Measurements from ENCODE around the gene LHPP. TPM values are rescaled to one million over a fixed set of nuclear protein-coding genes. Genes with fewer than 3 reads are reported as not detected.

Gene LHPP, protein sequence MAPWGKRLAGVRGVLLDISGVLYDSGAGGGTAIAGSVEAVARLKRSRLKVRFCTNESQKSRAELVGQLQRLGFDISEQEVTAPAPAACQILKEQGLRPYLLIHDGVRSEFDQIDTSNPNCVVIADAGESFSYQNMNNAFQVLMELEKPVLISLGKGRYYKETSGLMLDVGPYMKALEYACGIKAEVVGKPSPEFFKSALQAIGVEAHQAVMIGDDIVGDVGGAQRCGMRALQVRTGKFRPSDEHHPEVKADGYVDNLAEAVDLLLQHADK
- total RNA-seq (10 to 100 TPM; 11.5 to 20.2 TPM), polyA plus RNA-seq (10 to 100 TPM; 16.9 to 22.0 TPM)
- long read RNA-seq, donor 1, transcript LHPP-202 (7 exons, 1,622 nt) = major isoform, 8 of 16 reads
- long read RNA-seq, donor 1, partial matches to known transcripts = 0 of 16 reads
- long read RNA-seq, donor 1, other reads (novel, unspliced or antisense) = 8 of 16 reads
- long read RNA-seq, donor 2, transcript LHPP-202 (7 exons, 1,622 nt) = major isoform, 7 of 12 reads
- long read RNA-seq, donor 2, partial matches to known transcripts = 0 of 12 reads
- long read RNA-seq, donor 2, other reads (novel, unspliced or antisense) = 4 of 12 reads

- Histone ChIP-seq H3K27ac (ENCODE audit: low read depth in 1 of 2, low read length in 2 of 2) (peak within 1 kb of the TSS in 1 of 2 donors; percentile 62), H3K9me3 (ENCODE audit: control insufficient read depth, low read length) (no peaks in the 10 kb centered on the region), H3K27me3 (ENCODE audit: control insufficient read depth in 1 of 2, insufficient read depth in 2 of 2, low read length in 1 of 2) (no peaks in the 10 kb centered on the region), H3K36me3 (ENCODE audit: control insufficient read depth in 1 of 2, insufficient read depth in 2 of 2, low read length in 1 of 2) (no peaks in the 10 kb centered on the region), H3K4me3 (ENCODE audit: low read length in 2 of 2) (peak within 1 kb of the TSS; percentile 81 to 85), H3K4me1 (ENCODE audit: control insufficient read depth in 1 of 2, insufficient read depth in 2 of 2, low read length in 2 of 2) (no peaks in the 10 kb centered on the region)
- ATAC-seq (ENCODE audit: low FRiP score) (peak; percentile 96), DNase-seq (peak; percentile 93 to 95)
- 1 to 2% methylated on average over 51 to 81 of the region's 81 CpGs for WGBS, 2 donors
- intact Hi-C loops (cut with DNase I) = loop anchor here in 1 of 2 donors (1.0 to 10.0 kb wide), 2 partner anchors 42 to 1307 kb away; partner anchors contain the start of gene BUB3
These were observed at the start of gene LHPP for GRCh38 chr10:124461642-124462347. Gene LHPP (plus strand): TSS chr10:124461823. CDS start chr10:124461863, 40 bp downstream.

GRCh38 chr10:124414076-124414475, 47.5 kb upstream of the LHPP start:
- intact Hi-C loops (cut with DNase I) = no loop called here
- peaks cover 0 to 2% of the 10 kb centered on the region in 2 donors for H3K27me3 ChIP-seq (ENCODE audit: control insufficient read depth in 1 of 2, insufficient read depth in 2 of 2, low read length in 1 of 2)
- ATAC-seq (ENCODE audit: low FRiP score) (no peak), DNase-seq (no peak)
- H3K4me1 ChIP-seq (ENCODE audit: control insufficient read depth in 1 of 2, insufficient read depth in 2 of 2, low read length in 2 of 2) = peaks cover 0 to 4% of the 10 kb centered on the region in 2 donors
- H3K9me3 ChIP-seq (ENCODE audit: control insufficient read depth, low read length) = no peaks in the 10 kb centered on the region
- no peak overlapping the region for H3K4me3 ChIP-seq (ENCODE audit: low read length in 2 of 2)
- H3K27ac ChIP-seq (ENCODE audit: low read depth in 1 of 2, low read length in 2 of 2) = no peak overlapping the region
- 2 to 4% methylated on average over 4 of the region's 4 CpGs for WGBS, 2 donors
- peaks cover 0 to 3% of the 10 kb centered on the region in 2 donors for H3K36me3 ChIP-seq (ENCODE audit: control insufficient read depth in 1 of 2, insufficient read depth in 2 of 2, low read length in 1 of 2)

- Histone ChIP-seq H3K9me3 (ENCODE audit: control insufficient read depth, low read length) (no peaks in the 10 kb centered on the region), H3K27me3 (ENCODE audit: control insufficient read depth in 1 of 2, insufficient read depth in 2 of 2, low read length in 1 of 2) (peaks cover 0 to 2% of the 10 kb centered on the region in 2 donors), H3K4me3 (ENCODE audit: low read length in 2 of 2) (no peak overlapping the region), H3K4me1 (ENCODE audit: control insufficient read depth in 1 of 2, insufficient read depth in 2 of 2, low read length in 2 of 2) (peaks cover 0 to 4% of the 10 kb centered on the region in 2 donors), H3K36me3 (ENCODE audit: control insufficient read depth in 1 of 2, insufficient read depth in 2 of 2, low read length in 1 of 2) (peaks cover 0 to 3% of the 10 kb centered on the region in 2 donors), H3K27ac (ENCODE audit: low read depth in 1 of 2, low read length in 2 of 2) (peak overlapping the region; percentile 3 to 80)
- WGBS, 2 donors = 4 to 10% methylated on average over 2 of the region's 2 CpGs
- intact Hi-C loops (cut with DNase I) = no loop called here
- ATAC-seq (ENCODE audit: low FRiP score) (no peak), DNase-seq (no peak)
These were observed 46.4 kb upstream of the LHPP start for GRCh38 chr10:124415210-124415609.

GRCh38 chr10:124416733-124417132, 44.9 kb upstream of the LHPP start:
- H3K36me3 ChIP-seq (ENCODE audit: control insufficient read depth in 1 of 2, insufficient read depth in 2 of 2, low read length in 1 of 2) = no peaks in the 10 kb centered on the region
- ATAC-seq (ENCODE audit: low FRiP score) (no peak), DNase-seq (no peak)
- peaks cover 0 to 2% of the 10 kb centered on the region in 2 donors for H3K27me3 ChIP-seq (ENCODE audit: control insufficient read depth in 1 of 2, insufficient read depth in 2 of 2, low read length in 1 of 2)
- peak overlapping the region in 1 of 2 donors; percentile 22 for H3K4me3 ChIP-seq (ENCODE audit: low read length in 2 of 2)
- peaks cover 0 to 2% of the 10 kb centered on the region in 2 donors for H3K4me1 ChIP-seq (ENCODE audit: control insufficient read depth in 1 of 2, insufficient read depth in 2 of 2, low read length in 2 of 2)
- WGBS, 2 donors = 8 to 9% methylated on average over 6 of the region's 6 CpGs
- no peaks in the 10 kb centered on the region for H3K9me3 ChIP-seq (ENCODE audit: control insufficient read depth, low read length)
- H3K27ac ChIP-seq (ENCODE audit: low read depth in 1 of 2, low read length in 2 of 2) = peak overlapping the region in 1 of 2 donors; percentile 30
- intact Hi-C loops (cut with DNase I) = no loop called here

DNA sequence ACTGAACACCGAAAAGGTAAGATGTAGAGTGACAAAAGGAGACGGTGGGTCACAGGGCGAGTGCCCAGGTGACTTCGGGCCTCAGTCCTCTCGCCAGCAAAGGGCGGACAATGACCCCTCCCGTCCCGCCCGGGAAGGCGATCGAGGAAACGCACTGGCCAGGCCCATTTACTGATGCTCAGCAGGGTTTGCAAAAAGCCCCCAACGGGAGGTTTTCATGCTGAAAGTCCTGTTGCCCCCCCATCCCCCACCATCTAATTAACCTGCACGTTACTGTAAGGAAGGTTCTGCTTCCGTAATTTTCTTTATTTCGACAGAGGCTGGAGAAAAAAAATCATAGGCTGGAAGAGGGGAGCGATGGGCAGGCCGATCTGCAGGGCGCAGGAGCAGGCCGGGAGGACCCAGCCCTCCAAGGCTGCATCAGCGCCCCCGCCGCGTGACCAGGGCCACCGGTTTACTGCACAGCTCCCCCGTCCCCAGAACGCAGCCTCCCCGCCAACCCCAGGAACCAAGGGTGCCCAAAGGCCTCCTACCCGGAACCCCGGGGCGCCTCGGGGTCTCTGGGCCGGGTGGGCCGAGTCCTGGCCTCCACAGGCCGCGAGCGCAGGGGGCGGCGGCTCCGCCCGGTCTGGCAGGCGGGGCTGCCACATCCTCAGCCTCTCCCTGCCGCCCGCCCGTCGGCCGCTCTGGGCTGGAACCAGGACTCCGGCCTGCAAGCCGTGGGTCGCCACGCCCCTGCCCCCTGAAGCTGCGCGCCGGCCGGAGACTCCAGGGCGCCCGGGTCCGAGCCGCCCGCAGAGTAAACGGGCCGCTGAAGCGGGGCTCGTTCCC, 43.5 kb upstream of the LHPP start:
- 1% methylated on average over 47 to 64 of the region's 64 CpGs for WGBS, 2 donors
- peaks cover 0 to 2% of the 10 kb centered on the region in 2 donors for H3K4me1 ChIP-seq (ENCODE audit: control insufficient read depth in 1 of 2, insufficient read depth in 2 of 2, low read length in 2 of 2)

GRCh38 chr10:124418726-124419501, 42.7 kb upstream of the LHPP start, which contains the start of gene OAT:
Gene OAT (minus strand): TSS chr10:124418923. CDS start chr10:124412171, 6,752 bp downstream.
- peaks cover 0 to 2% of the 10 kb centered on the region in 2 donors for H3K27me3 ChIP-seq (ENCODE audit: control insufficient read depth in 1 of 2, insufficient read depth in 2 of 2, low read length in 1 of 2)
- DNase-seq (peak; percentile 98), ATAC-seq (ENCODE audit: low FRiP score) (peak; percentile 97)
- peak within 1 kb of the TSS; percentile 85 to 88 for H3K4me3 ChIP-seq (ENCODE audit: low read length in 2 of 2)
- intact Hi-C loops (cut with DNase I) = loop anchor here in 1 of 2 donors (1.0 kb wide), 1 partner anchor 42 kb away; the partner anchor contains the start of gene LHPP
- H3K4me1 ChIP-seq (ENCODE audit: control insufficient read depth in 1 of 2, insufficient read depth in 2 of 2, low read length in 2 of 2) = peaks cover 0 to 2% of the 10 kb centered on the region in 2 donors
- H3K9me3 ChIP-seq (ENCODE audit: control insufficient read depth, low read length) = no peaks in the 10 kb centered on the region
- no peaks in the 10 kb centered on the region for H3K36me3 ChIP-seq (ENCODE audit: control insufficient read depth in 1 of 2, insufficient read depth in 2 of 2, low read length in 1 of 2)
- H3K27ac ChIP-seq (ENCODE audit: low read depth in 1 of 2, low read length in 2 of 2) = peak within 1 kb of the TSS; percentile 88 to 95
- WGBS, 2 donors = 1 to 3% methylated on average over 68 to 70 of the region's 70 CpGs

More for the DNA sequence above, 43.5 kb upstream of the LHPP start:
- intact Hi-C loops (cut with DNase I) = no loop called here
- Histone ChIP-seq H3K36me3 (ENCODE audit: control insufficient read depth in 1 of 2, insufficient read depth in 2 of 2, low read length in 1 of 2) (no peaks in the 10 kb centered on the region), H3K27me3 (ENCODE audit: control insufficient read depth in 1 of 2, insufficient read depth in 2 of 2, low read length in 1 of 2) (peaks cover 0 to 2% of the 10 kb centered on the region in 2 donors), H3K9me3 (ENCODE audit: control insufficient read depth, low read length) (no peaks in the 10 kb centered on the region), H3K4me3 (ENCODE audit: low read length in 2 of 2) (peak overlapping the region; percentile 85 to 88), H3K27ac (ENCODE audit: low read depth in 1 of 2, low read length in 2 of 2) (peak overlapping the region; percentile 88 to 95)
- DNase-seq (peak; percentile 77 to 88), ATAC-seq (ENCODE audit: low FRiP score) (peak; percentile 77)

DNA sequence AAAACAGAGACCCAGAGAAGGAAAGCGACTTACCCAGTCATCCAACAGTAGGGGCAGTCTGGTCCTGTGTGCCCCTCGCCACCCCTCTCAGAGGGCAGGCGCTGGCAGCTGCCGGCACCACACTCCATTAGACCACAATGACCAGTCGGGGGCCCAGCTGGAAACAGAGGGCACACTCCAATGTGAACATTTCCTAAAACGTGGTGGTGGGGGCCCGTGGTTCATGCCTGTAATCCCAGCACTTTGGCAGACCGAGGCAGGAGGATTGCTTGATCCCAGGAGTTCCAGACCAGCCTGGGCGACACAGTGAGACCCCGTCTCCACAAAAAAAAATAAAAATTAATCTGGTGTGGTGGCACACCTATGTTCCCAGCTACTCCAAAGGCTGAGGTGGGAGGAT, 42.0 kb upstream of the LHPP start:
- intact Hi-C loops (cut with DNase I) = loop anchor here in 1 of 2 donors (1.0 kb wide), 1 partner anchor 42 kb away; the partner anchor contains the start of gene LHPP
- ATAC-seq (ENCODE audit: low FRiP score) = no peak

More for the DNA sequence above, 42.0 kb upstream of the LHPP start:
- WGBS, 2 donors = 90 to 91% methylated on average over 10 of the region's 10 CpGs
- Histone ChIP-seq H3K4me1 (ENCODE audit: control insufficient read depth in 1 of 2, insufficient read depth in 2 of 2, low read length in 2 of 2) (peaks cover 0 to 2% of the 10 kb centered on the region in 2 donors), H3K9me3 (ENCODE audit: control insufficient read depth, low read length) (no peaks in the 10 kb centered on the region), H3K36me3 (ENCODE audit: control insufficient read depth in 1 of 2, insufficient read depth in 2 of 2, low read length in 1 of 2) (no peaks in the 10 kb centered on the region), H3K27me3 (ENCODE audit: control insufficient read depth in 1 of 2, insufficient read depth in 2 of 2, low read length in 1 of 2) (peaks cover 0 to 2% of the 10 kb centered on the region in 2 donors), H3K27ac (ENCODE audit: low read depth in 1 of 2, low read length in 2 of 2) (no peak overlapping the region), H3K4me3 (ENCODE audit: low read length in 2 of 2) (no peak overlapping the region)
- DNase-seq = peak in 1 of 2 donors; percentile 57

Measured in aorta (tissue), 5 donors.